ENCODE data around the gene DYNC2I2.

DNA sequence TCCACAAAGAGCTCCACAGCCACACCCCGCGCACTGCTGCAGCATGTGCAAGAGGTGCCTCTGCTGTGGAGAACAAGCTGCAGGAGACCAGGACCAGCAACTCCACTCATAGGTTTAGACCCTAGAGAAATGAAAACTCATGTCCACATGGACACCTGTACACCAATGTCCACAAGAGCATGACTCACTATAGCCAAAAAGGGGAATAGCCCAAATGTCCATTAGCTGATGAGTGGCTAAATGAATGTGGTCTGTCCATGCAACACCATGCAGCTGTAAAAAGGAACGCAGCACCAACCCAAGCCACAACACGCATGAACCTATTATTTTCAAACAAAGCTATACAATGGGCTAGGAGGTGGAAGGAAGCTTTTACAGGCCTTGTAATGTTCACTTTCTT lies 18.1 kb downstream of the DYNC2I2 start:
- TF ChIP-seq, protein P1, sequence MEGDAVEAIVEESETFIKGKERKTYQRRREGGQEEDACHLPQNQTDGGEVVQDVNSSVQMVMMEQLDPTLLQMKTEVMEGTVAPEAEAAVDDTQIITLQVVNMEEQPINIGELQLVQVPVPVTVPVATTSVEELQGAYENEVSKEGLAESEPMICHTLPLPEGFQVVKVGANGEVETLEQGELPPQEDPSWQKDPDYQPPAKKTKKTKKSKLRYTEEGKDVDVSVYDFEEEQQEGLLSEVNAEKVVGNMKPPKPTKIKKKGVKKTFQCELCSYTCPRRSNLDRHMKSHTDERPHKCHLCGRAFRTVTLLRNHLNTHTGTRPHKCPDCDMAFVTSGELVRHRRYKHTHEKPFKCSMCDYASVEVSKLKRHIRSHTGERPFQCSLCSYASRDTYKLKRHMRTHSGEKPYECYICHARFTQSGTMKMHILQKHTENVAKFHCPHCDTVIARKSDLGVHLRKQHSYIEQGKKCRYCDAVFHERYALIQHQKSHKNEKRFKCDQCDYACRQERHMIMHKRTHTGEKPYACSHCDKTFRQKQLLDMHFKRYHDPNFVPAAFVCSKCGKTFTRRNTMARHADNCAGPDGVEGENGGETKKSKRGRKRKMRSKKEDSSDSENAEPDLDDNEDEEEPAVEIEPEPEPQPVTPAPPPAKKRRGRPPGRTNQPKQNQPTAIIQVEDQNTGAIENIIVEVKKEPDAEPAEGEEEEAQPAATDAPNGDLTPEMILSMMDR (IDR thresholded peaks at IDR 0.05): no peak
- no peak for TF ChIP-seq ZFX (IDR thresholded peaks at IDR 0.05; ENCODE audit: borderline replicate concordance)
